HUES6 (cell line): ENCODE results near the gene ARID1B.

Experiments used
- H3K27ac ChIP-seq: 2 replicates; pipeline ENCODE4 v1.7.0; 2013; ENCODE audit warnings: low read depth, mild to moderate bottlenecking, low read length, inconsistent platforms
- H3K27me3 ChIP-seq: 2 replicates; pipeline ENCODE4 v1.6.1; 2013; ENCODE audit warnings: low read length; ENCODE audit not compliant: control insufficient read depth, insufficient read depth
- H3K36me3 ChIP-seq: 2 replicates; pipeline ENCODE4 v1.6.1; 2013; ENCODE audit warnings: low read length; ENCODE audit not compliant: control insufficient read depth, insufficient read depth
- H3K4me1 ChIP-seq: 2 replicates; pipeline ENCODE4 v1.6.1; 2013; ENCODE audit warnings: low read length; ENCODE audit not compliant: control insufficient read depth, insufficient read depth
- H3K4me3 ChIP-seq: 2 replicates; pipeline ENCODE4 v1.5.1; 2013; ENCODE audit warnings: low read depth, low read length
- H3K9ac ChIP-seq: one replicate; pipeline ENCODE4 v1.6.1; 2013; ENCODE audit warnings: mild to moderate bottlenecking, low read length
- H3K9me3 ChIP-seq: 2 replicates; pipeline ENCODE4 v1.6.1; 2013; ENCODE audit warnings: low read depth, low read length; ENCODE audit not compliant: control insufficient read depth, insufficient read depth

ARID1B gene

GRCh38 chr6:156859686-156860085, 82.5 kb downstream of the ARID1B start:
- H3K27ac ChIP-seq: no peak overlapping the region
- peaks cover 30% of the 10 kb centered on the region for H3K4me1 ChIP-seq
- no peaks in the 10 kb centered on the region for H3K36me3 ChIP-seq
- H3K9ac ChIP-seq: no peak overlapping the region
- H3K9me3 ChIP-seq: no peaks in the 10 kb centered on the region
- H3K4me3 ChIP-seq: no peak overlapping the region
- no peaks in the 10 kb centered on the region for H3K27me3 ChIP-seq

DNA sequence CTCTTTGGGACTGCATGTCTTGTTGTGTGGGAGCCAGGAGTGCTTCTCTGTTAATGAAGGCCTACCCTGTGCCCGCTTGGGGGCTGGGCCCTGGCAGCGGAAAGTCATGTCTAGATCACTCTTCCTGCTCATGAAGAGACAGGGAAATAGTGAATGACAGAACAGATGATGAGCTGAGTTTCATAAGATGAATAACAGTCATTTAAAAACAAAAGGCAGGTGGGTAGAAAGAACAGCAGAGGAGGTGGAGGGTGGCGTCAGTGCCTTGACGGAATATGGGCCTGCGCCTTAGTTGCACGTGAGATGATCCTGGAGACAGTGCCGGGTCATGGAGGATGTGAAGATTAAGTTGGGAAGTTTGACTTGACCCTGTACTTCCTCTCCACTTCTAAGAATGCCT, 85.5 kb downstream of the ARID1B start:
- Histone ChIP-seq H3K27ac (no peak overlapping the region), H3K9ac (no peak overlapping the region), H3K36me3 (no peaks in the 10 kb centered on the region), H3K4me1 (peaks cover 32% of the 10 kb centered on the region), H3K9me3 (no peaks in the 10 kb centered on the region), H3K27me3 (no peaks in the 10 kb centered on the region), H3K4me3 (no peak overlapping the region)

DNA sequence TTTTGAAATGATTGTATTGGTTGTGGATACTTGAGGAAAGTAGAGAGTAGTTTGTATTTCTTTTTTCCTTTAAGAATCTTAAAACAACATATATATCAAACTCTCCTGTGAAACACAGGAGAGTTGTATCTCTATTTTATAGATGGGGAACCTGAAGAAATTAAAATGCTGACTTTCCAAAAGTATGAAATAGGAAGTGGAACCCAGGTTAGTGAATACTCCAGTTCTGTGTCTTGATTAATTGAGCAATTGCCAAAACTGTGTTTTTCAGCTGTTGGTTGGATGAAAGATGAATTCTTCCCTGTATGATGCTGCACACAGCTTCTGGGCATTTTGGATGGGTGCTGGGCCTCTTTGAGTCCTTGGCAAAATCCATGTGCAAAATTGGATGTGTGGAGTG, 86.3 kb downstream of the ARID1B start:
- H3K4me1 ChIP-seq: peaks cover 40% of the 10 kb centered on the region
- H3K27ac ChIP-seq: no peak overlapping the region
- H3K4me3 ChIP-seq: no peak overlapping the region
- H3K9me3 ChIP-seq: no peaks in the 10 kb centered on the region
- H3K27me3 ChIP-seq: no peaks in the 10 kb centered on the region
- no peak overlapping the region for H3K9ac ChIP-seq
- H3K36me3 ChIP-seq: no peaks in the 10 kb centered on the region

DNA sequence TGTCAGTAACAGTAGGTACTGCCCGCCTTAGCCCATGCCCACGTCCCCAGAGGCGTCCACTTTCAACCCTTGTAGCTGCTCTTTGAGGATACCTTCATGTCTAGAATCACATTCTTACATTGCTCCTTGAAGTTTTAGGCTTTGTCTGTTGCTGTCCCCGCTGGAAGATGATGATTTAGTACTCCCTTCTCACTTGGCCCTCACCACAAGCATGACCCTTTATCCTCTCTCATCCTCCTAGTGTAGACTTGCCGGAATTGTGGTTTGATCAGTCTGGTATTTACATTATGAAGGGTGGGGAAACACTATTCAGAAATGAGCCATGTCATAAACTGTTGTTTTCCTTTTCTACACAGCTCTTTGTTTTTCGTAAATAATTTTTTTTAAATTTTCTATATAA, 87.4 kb downstream of the ARID1B start:
- Histone ChIP-seq H3K4me3 (no peak overlapping the region), H3K27ac (no peak overlapping the region), H3K4me1 (peaks cover 51% of the 10 kb centered on the region), H3K27me3 (no peaks in the 10 kb centered on the region), H3K9me3 (no peaks in the 10 kb centered on the region), H3K9ac (no peak overlapping the region), H3K36me3 (no peaks in the 10 kb centered on the region)

DNA sequence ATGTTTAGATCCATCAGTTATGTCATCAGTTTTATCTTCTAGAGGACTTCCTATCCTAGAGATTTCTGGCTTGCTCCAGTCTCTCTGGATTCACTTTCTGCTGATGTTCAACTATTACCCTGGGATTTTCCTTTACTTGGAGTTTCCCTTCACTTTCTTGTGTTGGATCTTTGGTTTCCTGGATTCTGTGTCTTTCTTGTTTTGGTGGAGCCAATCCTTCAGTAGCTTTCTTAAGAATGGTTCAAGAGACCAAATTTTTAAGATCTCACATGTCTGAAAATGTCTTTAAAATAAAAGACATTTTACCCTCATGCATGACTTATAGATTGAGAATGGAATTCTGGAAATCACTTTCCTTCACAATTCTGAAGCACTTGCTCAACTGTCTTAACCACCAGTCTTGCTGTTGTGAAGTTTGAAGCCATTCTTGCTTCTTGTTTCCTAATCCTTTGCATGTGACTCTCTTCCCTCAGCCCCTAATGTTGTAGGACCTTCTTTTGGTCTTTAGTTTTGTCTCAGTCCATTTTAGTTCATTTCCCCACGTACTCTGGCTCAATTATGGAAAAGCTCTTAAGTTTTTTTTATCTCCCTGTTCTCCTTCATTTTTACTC, 87.9 kb downstream of the ARID1B start:
- H3K27ac ChIP-seq: no peak overlapping the region

GRCh38 chr6:156866220-156867015, 89.2 kb downstream of the ARID1B start:
- H3K36me3 ChIP-seq: no peaks in the 10 kb centered on the region
- no peak overlapping the region for H3K9ac ChIP-seq
- no peaks in the 10 kb centered on the region for H3K27me3 ChIP-seq
- H3K4me1 ChIP-seq: peaks cover 68% of the 10 kb centered on the region
- no peaks in the 10 kb centered on the region for H3K9me3 ChIP-seq
- H3K4me3 ChIP-seq: no peak overlapping the region
- H3K27ac ChIP-seq: no peak overlapping the region

More for the DNA sequence above, 87.9 kb downstream of the ARID1B start:
- peaks cover 55% of the 10 kb centered on the region for H3K4me1 ChIP-seq
- no peaks in the 10 kb centered on the region for H3K27me3 ChIP-seq
- H3K9ac ChIP-seq: no peak overlapping the region
- no peak overlapping the region for H3K4me3 ChIP-seq
- H3K36me3 ChIP-seq: no peaks in the 10 kb centered on the region
- no peaks in the 10 kb centered on the region for H3K9me3 ChIP-seq

DNA sequence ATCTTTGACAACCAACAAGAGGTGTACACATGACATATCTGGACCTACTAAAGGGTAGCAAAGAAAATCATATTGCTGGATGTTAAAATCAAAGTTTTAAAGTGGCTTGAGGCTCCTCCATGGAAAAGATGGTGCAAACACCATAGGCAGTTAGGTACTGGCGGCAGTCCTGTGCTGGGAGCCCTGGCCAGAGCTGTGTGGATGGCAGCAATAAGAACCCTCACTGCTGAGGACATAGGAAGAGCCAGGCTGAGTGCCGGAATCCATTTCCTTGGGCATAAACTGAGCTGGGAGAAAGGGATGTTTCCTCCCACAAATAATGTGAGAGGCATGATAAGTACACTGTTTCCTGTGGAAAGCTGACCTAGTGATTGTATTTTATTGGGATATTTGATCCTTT, 89.9 kb downstream of the ARID1B start:
- H3K27ac ChIP-seq: no peak overlapping the region
- H3K4me1 ChIP-seq: peaks cover 68% of the 10 kb centered on the region
- H3K9ac ChIP-seq: no peak overlapping the region
- no peaks in the 10 kb centered on the region for H3K27me3 ChIP-seq
- H3K4me3 ChIP-seq: no peak overlapping the region
- H3K9me3 ChIP-seq: no peaks in the 10 kb centered on the region
- no peaks in the 10 kb centered on the region for H3K36me3 ChIP-seq

GRCh38 chr6:156868385-156868784, 91.2 kb downstream of the ARID1B start:
- Histone ChIP-seq H3K9ac (no peak overlapping the region), H3K9me3 (no peaks in the 10 kb centered on the region), H3K4me1 (peaks cover 59% of the 10 kb centered on the region), H3K4me3 (no peak overlapping the region), H3K36me3 (no peaks in the 10 kb centered on the region), H3K27ac (no peak overlapping the region), H3K27me3 (no peaks in the 10 kb centered on the region)

DNA sequence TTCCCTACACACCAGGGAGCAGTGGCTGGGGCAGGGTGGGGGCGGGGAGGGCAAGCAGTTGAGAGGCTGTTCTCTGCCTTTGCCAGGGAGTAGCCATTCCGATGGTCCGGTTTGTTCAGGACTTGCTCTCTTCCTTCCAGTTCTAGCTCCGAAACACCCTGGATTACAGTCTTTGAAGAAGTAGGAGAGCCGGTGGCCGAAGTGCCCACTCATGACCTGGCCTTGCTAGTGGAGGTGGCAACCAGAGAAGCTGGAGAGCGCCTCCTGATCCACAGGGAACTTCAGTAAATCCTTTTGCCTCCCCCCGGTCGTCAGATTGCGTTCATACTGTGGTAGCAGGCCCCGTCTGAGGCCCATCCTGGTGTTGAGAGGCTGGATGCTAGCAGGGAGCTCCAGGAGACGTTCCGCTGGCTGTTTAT, 92.8 kb downstream of the ARID1B start:
- H3K9ac ChIP-seq: peak overlapping the region; percentile 79
- peaks cover 59% of the 10 kb centered on the region for H3K4me1 ChIP-seq
- H3K36me3 ChIP-seq: no peaks in the 10 kb centered on the region
- H3K4me3 ChIP-seq: peak overlapping the region; percentile 39
- H3K27ac ChIP-seq: peak overlapping the region; percentile 88
- no peaks in the 10 kb centered on the region for H3K27me3 ChIP-seq
- no peaks in the 10 kb centered on the region for H3K9me3 ChIP-seq

- Histone ChIP-seq H3K27me3 (no peaks in the 10 kb centered on the region), H3K9ac (no peak overlapping the region), H3K36me3 (no peaks in the 10 kb centered on the region), H3K9me3 (no peaks in the 10 kb centered on the region), H3K4me3 (no peak overlapping the region), H3K4me1 (peaks cover 55% of the 10 kb centered on the region), H3K27ac (no peak overlapping the region)
These were observed 93.9 kb downstream of the ARID1B start for GRCh38 chr6:156870924-156871539.

GRCh38 chr6:156872903-156873302, 95.7 kb downstream of the ARID1B start:
- Histone ChIP-seq H3K9ac (no peak overlapping the region), H3K4me3 (no peak overlapping the region), H3K27me3 (no peaks in the 10 kb centered on the region), H3K36me3 (no peaks in the 10 kb centered on the region), H3K9me3 (no peaks in the 10 kb centered on the region), H3K4me1 (peaks cover 42% of the 10 kb centered on the region), H3K27ac (no peak overlapping the region)
